ENCODE data around the gene TPSD1.
A peak's percentile ranks its signal among the peaks of the same experiment; 100 is the strongest.

The TPSD1 gene

GRCh38 chr16:1299012-1299867 is 43.4 kb downstream of the TPSD1 start:
- no peak for TF ChIP-seq ZFX (IDR thresholded peaks at IDR 0.05; ENCODE audit: borderline replicate concordance)
- H3K27ac ChIP-seq = peak overlapping the region; percentile 24

- TF ChIP-seq ZFX (IDR thresholded peaks at IDR 0.05; ENCODE audit: borderline replicate concordance) = no peak
- no peak for TF ChIP-seq CTCF (IDR thresholded peaks at IDR 0.05)
- peak overlapping the region; percentile 24 for H3K27ac ChIP-seq
These were observed 44.0 kb downstream of the TPSD1 start for GRCh38 chr16:1299868-1300203.

GRCh38 chr16:1300664-1301476 is 45.0 kb downstream of the TPSD1 start:
- peak overlapping the region; percentile 24; the same call in 1 of the 2 replicates for H3K27ac ChIP-seq
- TF ChIP-seq CTCF (IDR thresholded peaks at IDR 0.05) (peak; percentile 97), ZFX (IDR thresholded peaks at IDR 0.05; ENCODE audit: borderline replicate concordance) (no peak)

- TF ChIP-seq ZFX (IDR thresholded peaks at IDR 0.05; ENCODE audit: borderline replicate concordance) (no peak), CTCF (IDR thresholded peaks at IDR 0.05) (no peak)
- H3K27ac ChIP-seq = no peak overlapping the region
These were observed 45.7 kb downstream of the TPSD1 start for GRCh38 chr16:1301562-1301961.

- TF ChIP-seq CTCF (IDR thresholded peaks at IDR 0.05) (no peak), ZFX (IDR thresholded peaks at IDR 0.05; ENCODE audit: borderline replicate concordance) (no peak)
- no peak overlapping the region for H3K27ac ChIP-seq
These were observed 50.0 kb downstream of the TPSD1 start for GRCh38 chr16:1305823-1306222.

- no peak overlapping the region for H3K27ac ChIP-seq
- TF ChIP-seq ZFX (IDR thresholded peaks at IDR 0.05; ENCODE audit: borderline replicate concordance) (no peak), CTCF (IDR thresholded peaks at IDR 0.05) (no peak)
These were observed 50.5 kb downstream of the TPSD1 start for GRCh38 chr16:1306334-1306733.

- TF ChIP-seq ZFX (IDR thresholded peaks at IDR 0.05; ENCODE audit: borderline replicate concordance) (no peak), CTCF (IDR thresholded peaks at IDR 0.05) (no peak)
- H3K27ac ChIP-seq = peak overlapping the region; percentile 95
These were observed 52.4 kb downstream of the TPSD1 start for GRCh38 chr16:1308036-1308976.

Measured in 22Rv1 (cell line).